GM12873 (cell line): ENCODE data around the gene TSPAN7.

Experiments used
- CTCF ChIP-seq: IDR thresholded peaks from 2 replicates; pipeline ENCODE4 v1.5.1; 2012; ENCODE audit warnings: low read depth, mild to moderate bottlenecking, moderate library complexity, low read length, control low read depth; ENCODE audit not compliant: insufficient read depth; ENCODE audit errors: missing control alignments

Gene TSPAN7

GRCh38 chrX:38561126-38561868, at the start of gene TSPAN7:
TSPAN7 (plus strand) TSS chrX:38561542; CDS start chrX:38561547, 5 bp downstream.
- no peak for TF ChIP-seq CTCF

- TF ChIP-seq CTCF = no peak
Measured at GRCh38 chrX:38513112-38513742, 48.1 kb upstream of the TSPAN7 start.

DNA sequence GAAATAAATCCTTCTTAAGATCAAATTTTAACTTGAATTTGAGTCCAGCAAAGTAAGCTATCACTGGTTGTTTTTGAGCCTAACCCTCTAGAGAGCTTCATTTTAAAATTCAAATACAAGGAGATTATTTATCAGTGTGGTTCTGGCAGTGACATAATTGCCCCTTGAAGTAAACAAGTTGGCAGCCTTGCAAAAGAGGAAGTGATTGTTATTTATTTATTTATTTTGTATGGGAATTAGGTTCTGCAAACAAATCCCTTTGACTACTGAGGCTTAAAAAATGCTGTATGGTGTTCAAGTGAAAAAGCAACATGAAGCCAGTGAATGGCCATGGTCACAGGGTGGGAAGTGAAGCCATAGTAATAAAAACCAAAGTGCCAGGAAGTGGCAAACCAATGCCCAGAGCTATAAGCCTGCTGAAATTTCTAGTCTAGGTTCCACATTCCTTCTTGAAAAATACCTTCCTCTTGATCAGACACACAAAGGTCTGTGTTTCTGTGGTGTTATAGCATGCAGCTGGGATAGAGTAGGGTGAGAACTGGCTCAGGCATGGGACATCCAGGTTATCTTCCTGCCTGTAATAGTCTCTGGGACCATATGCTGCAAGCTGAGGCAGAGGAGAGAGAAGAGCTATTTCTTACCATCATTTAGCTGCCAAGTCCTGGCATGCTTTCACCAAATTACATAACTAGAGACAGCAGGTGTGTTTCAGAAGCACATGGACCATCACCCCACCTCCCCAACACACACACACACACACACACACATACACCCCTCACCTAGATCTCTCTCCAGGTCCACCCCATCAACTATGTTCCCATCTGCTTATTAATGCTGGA, 47.1 kb upstream of the TSPAN7 start:
- no peak for TF ChIP-seq CTCF

DNA sequence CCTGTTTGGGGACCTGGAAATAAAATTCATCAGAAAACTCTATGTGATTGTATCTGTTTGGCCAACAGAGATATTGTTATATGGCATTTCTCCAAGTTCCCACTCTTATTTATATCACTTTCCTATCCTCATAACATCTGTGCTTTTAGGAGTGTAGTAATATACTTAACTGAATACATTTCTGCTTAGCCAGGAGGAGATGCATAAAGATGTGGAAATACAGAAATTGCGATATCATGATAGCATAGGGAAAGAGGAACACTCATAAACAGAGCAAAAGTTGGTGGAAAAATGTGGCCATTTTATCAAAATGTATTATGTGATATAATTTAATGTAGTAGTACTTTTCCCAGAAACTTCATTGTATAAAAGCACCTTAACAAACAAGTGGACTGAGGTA, 46.1 kb upstream of the TSPAN7 start:
- TF ChIP-seq CTCF = no peak

- no peak for TF ChIP-seq CTCF
Measured at GRCh38 chrX:38516196-38516774, 45.1 kb upstream of the TSPAN7 start.

DNA sequence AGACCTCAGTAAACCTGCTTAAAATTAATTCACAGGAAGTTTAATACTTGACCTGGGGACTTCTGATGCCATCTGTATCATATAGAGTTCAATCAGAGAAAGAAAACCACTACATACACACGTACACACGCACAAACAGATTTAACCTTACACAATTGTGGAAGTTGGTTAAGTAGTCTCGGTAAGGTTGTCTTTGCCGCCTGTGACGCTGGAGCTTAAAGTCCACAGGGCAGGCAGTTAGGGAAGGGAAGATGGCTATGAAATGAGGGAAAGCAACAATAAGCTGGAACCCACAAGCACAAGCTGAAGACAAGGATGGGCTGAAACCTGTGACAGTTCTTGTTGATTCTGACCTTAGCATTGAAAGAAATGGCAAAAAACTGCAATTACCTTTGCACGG, 41.7 kb upstream of the TSPAN7 start:
- TF ChIP-seq CTCF = no peak

GRCh38 chrX:38538134-38538533, 23.2 kb upstream of the TSPAN7 start:
- no peak for TF ChIP-seq CTCF
